Stimulated activated CD4-positive, alpha-beta T cell treated with anti-CD3 and anti-CD28 coated beads, TNF-alpha, amount 100 ng/mL, for 4 hours (primary cell): ENCODE measurements around the gene CIAO2B.
"Not testable (repeated sequence)": the region's sequence is repeated elsewhere in the genome, so short reads cannot be mapped to it uniquely, and the experiment has no call there.

Experiments used
- DNase-seq, 3 experiments: peaks; one replicate each; pipeline ENCODE4 v3.0.0-alpha.2; 2020; ENCODE audit warnings: low read depth in 3 of 3

CIAO2B gene

GRCh38 chr16:66903544-66904427, 30.4 kb downstream of the CIAO2B start:
- no peak for DNase-seq

DNA sequence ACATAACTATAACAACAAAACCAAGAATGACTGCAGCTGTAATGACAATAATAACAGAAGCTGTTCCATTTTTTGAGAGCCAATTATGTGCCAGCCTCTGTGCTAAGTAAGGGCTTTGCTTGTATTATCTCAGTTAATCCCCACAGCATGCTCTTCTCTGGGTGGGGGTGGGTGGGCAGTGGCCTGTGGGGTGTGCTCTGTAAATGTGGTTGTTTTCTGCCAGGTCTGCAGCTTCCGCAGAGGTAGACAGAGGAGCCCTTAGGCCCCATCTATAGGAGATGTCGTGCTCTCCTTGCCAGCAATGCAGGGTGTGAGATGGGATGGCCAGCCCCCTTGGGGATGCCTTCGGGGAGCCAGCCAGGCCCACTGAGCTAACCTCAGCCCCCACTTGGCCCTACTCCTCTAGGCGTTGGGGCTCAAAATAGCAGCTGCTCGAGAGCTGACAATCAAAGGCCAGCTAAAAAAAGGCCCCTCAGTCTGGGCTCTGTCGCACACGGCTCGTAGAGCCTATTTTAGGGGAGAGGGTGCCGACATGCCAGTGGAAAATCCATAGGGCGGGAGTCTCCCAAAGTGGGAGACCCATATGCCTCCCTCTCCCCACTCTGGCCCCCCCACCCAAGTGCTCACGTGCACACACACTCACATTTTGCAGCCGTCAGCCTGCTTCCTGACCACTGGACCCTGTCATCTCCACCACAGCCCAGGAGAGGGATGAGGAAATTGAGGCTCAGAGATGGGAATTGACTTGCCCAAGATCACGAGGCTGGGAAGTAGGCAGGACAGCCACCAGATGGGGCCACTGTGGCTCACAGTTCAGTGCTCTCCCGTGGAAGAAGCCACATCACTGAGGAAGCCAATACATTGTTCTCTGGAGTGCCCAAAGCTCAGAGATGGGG, 31.3 kb downstream of the CIAO2B start:
- DNase-seq: no peak

DNA sequence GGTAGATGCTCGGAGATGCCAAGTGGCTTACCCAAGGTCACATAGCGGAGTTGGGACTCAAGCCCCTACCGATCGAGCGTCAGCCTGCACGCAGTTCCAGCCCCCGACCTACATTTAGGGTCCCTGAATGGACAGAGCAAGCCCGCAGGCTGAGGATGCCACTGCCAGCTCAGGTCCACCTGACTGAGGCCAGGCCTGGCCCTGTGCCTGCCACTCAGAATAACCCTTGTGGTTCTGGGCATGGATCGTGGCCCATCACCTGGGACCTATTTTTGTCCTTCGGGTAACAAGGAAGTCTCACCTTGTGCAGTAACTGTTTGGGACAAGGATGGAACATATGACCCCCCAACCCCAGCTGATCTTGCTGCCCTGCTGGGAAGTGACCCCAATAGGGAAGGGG, 32.6 kb downstream of the CIAO2B start:
- DNase-seq: no peak

DNA sequence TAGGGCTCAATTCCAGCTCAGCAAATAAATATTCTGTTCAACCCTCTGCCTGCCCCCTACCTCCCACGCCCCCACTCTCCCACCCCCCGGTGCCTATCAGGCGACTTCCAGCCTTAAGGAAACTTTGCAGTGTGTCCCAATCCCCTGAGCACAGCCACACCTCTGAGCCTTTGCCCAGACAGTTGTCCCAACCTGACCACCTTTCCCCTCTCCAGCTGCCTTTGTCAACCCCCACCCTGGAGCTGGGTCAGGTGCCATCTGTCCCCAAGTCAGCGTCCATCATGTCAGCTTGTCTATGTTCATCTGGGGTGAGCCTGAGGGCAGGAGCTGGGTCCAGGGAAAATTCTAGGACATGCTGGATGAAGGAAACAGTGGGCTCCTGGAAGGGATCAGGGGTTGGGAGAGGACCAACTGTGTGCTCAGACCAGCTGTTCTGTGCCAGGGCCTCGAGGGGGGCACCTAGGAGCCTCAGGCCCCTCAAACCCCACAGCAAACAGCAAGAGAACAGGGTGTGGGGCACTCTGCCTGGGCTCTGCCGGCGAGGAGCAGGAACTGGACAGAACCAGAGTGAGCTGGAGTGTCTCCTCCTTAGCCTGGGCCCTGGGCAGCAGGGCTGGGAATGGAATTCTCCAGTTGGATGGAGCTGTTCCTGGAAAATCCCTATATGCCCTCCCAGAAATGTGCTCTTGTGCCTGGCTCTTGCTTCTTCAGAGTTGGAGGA, 33.3 kb downstream of the CIAO2B start:
- no peak for DNase-seq

- DNase-seq: no peak
These were observed 34.1 kb downstream of the CIAO2B start for GRCh38 chr16:66899945-66900710.

DNA sequence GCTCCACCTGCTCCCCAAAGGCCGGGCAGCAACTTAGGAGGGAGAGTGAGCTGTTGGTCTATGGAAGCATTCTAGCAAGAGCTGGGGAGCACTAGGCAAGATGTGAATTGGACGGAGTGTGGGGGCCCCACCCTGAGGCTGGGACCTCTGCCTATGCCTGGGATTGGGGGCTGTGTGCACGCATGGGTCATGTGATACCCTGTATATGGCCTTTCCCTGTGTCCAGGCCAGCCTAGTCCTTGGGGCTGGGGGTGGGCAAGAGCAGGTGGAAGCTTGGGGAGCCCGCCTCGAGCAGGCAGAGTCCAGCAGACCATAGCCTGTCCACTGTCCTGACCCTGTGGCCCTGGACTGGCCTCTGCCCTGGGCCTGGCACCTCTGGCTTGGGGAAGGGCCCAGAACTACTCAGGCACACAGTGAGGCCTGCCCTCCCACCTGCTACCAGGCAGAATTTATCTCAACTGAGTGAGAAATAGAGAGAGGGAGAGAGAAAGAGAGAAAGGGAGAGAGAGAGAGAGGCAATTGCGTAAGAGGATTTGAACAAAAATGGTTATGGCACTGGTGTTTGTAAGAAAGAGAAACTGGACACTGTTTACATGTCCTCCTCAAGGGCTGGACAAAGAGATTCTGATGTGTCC, 34.8 kb downstream of the CIAO2B start:
- DNase-seq: no peak

- no peak for DNase-seq
These were observed 35.3 kb downstream of the CIAO2B start for GRCh38 chr16:66898933-66899309.

- no peak for DNase-seq
These were observed 36.0 kb downstream of the CIAO2B start for GRCh38 chr16:66898207-66898606.

DNA sequence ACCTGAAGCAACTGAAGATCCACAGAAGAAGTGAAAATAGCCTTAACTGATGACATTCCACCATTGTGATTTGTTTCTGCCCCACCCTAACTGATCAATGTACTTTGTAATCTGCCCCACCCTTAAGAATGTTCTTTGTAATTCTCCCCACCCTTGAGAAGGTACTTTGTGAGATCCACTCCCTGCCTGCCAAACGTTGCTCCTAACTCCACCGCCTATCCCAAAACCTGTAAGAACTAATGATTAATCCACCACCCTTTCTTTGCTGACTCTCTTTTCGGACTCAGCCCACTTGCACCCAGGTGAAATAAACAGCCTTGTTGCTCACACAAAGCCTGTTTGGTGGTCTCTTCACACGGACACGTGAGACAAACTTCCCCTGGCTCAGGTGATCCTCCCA, 37.5 kb downstream of the CIAO2B start:
- not testable (repeated sequence) for DNase-seq

DNA sequence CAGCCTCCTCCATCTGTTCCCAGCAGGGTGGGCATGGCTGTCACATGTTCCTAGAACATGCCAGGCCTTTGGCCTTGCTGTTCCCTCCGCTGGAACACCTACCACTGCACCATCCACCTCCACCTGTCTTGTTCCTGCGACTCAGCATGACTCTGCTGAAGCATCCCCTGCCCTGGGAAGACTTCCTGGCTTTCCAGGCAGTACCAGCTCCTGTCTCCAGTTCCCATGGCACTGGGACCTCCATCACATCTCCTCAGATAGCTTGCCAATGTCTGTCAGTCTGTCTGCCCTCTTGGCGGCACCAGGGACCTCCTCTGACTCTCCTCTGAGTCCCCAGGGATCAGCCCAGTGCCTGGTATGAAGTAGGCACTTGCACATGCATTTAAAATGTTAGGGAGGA, 38.2 kb downstream of the CIAO2B start:
- DNase-seq: no peak

DNA sequence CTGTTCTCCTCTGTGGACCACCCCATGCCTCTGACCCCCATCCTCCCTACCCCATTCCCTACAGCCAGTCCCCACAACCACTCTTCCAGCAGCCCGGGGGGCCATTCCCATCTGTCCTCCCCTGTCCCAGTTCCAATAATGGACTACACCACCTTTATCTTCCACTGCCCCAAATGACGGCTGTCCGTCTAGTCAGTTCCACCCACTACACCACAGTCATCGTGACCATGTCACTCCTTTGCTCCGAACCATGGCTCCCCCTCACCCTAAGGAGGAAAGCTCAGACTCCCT, 38.6 kb downstream of the CIAO2B start:
- DNase-seq: no peak

DNA sequence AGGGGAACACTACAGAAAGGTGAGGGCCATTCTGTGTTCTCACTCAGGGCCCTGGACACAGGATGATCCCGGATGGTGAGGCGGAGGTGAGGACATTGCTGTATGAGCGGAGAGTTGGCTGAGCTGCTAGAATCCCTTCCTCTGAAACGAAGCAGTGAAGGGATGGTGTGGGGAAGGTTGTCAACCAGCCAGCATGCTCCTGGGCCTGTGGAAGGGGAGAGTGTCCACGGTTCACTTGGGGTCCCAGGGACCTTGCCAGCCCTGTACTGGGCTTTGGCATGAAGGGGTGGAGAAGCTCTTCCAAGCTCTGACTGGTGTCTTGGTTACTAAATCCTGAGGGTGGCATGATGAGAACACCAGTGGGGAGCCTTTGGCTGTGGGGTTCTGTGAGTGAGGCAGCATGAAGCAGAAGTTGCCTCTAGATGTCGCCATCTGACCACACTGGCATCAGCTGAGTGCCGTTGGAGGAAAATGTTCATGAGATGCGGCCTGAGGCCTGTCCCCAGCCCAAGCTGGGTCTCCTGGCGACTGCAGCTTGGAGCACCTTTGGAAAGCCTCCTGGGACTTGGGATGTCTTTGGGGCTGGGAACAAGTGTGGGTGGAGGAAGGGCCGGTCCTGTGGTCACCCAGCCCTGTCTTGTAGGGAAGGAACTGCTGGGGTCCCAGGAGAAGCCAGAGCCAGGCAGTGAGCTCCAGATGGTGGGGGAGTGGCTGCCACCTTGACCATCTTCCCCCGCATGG, 39.1 kb downstream of the CIAO2B start:
- DNase-seq: peak; percentile 34 to 51 (median 43)

DNA sequence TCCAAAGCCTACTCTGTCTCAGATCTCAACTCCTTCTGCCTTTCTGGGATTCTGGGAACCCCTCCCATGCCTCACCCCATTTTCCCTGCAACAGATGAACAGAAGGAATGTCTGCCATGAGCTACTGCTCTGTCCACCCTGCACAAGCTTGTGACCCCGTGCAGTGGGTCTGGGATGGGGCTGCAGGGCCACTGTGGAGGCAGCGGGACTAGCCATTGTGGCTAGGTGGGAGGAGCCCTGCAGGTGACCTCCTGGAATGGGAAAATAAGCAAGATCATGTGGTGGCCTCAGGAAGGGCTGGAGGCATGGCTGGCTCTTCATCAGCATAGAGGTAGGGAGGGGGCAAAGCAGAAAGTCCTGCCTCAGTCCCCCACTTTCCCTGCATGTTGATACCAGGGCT, 40.1 kb downstream of the CIAO2B start:
- DNase-seq: no peak

- DNase-seq: no peak
These were observed 42.4 kb downstream of the CIAO2B start for GRCh38 chr16:66891797-66892196.

DNA sequence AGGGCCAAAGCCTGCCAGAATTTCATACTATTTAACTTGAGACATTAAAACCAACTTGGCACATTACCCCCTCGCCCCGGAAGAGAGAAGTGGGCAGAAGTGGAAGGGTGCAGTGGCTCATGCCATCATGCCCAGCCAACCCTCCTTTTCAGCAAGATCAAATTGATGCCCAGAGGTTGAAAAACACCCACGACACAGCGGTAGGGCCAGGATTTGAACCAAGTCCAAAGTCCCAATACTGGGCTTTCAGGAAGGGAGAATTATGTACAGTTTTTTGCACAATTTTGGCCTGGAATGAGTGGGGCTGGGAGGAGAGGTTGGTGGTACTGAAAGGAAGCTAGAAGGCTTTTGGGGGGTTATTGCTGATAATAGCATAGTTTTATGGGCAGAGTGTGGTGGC, 42.8 kb downstream of the CIAO2B start:
- no peak for DNase-seq

- DNase-seq: no peak
These were observed 43.4 kb downstream of the CIAO2B start for GRCh38 chr16:66890799-66891198.

GRCh38 chr16:66889622-66890021, 44.6 kb downstream of the CIAO2B start:
- no peak for DNase-seq

GRCh38 chr16:66888647-66889615, 45.3 kb downstream of the CIAO2B start:
- DNase-seq: no peak

DNA sequence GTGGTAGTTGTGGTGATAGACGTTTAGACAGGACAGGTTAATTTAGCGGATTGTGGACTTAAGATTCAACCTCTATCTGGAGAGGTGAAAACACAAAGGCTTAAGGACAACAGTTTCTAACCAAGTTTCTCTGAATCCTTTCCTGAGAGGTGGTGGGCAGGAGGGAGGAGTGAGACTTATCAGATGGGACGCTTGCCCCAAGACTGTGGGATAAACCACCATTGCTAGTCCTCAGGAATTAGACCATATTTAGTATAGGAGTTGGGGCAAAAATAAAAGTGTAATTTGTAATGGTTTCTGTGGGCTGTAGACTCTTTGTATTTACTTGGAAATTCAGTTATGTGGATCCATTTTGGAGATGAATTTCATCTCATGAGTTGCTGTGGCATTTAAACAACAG, 47.3 kb downstream of the CIAO2B start:
- no peak for DNase-seq
